Measurements from ENCODE around the gene TPD52L2. TPM values are rescaled to one million over a fixed set of nuclear protein-coding genes. Genes with fewer than 3 reads are reported as not detected.
A peak's percentile ranks its signal among the peaks of the same experiment; 100 is the strongest.
"Not testable (repeated sequence)": the region's sequence is repeated elsewhere in the genome, so short reads cannot be mapped to it uniquely, and the experiment has no call there.

Gene TPD52L2
- total RNA-seq, 1 donor from 2014 or later, result 85.4 TPM

DNA sequence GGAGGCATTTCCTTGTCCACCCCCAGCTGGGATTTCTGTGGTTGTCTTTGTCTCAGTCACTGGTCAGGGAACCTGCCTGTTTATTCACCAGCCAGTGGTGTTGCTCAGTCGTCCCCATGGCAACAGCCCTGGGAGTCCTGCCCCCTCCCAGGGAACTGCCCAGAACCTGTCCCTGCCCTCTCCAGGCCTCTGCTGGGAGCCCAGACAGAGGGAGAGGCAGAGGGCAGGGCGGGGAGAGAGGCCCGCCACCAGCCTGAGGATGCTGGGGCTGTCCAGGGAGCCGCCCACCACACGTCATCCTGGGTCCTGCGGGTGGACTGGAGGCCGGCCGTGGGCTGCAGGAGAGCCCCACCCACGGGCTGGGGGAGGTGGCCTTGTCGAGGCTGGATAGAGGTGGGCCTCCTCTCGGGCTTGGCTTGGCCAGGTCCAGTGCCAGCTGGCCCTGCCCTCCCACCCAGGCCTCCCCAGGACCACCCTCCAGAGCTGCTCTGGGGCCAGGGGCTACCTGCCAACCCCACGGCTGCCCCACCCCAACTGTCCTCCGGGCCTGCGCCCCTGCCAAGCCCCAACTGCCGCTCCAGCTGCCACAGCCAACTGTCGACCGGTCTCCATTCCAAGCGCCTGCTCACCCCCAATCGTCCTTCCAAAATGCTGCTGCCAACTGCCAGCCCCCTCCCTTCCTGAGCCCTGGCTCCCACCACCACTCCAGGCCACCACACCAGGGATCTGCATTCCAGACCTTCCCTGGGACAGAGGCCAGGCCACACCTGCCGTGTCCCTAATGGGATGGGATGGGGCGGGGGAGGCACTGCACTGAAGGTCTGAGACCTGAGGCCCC, 29.8 kb upstream of the TPD52L2 start:
- peak; percentile 93 for DNase-seq (ENCODE audit: low spot score)

- no peak for DNase-seq (ENCODE audit: low spot score)
Measured at GRCh38 chr20:63836458-63837344, 28.4 kb upstream of the TPD52L2 start.

DNA sequence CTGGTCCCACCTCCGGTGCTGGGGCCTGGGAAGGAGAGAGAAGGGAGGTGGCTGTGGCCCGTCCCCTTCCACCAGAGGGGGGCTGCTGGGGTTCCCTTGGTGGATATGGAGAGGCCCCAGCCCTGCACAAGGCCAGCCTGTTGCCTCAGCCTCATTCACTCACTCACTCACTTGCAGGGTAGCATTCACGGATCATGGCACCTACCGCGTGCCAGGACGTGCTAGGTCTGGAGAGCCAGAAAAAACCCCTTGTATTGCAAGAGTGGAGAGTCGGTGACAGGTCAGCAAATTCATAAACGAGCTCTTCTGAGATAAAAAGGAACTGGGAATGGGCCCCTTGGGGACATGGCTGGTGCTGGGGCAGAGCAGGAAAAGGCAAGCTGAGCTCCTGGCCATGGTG, 27.6 kb upstream of the TPD52L2 start:
- no peak for DNase-seq (ENCODE audit: low spot score)

- DNase-seq (ENCODE audit: low spot score), result no peak
Measured at GRCh38 chr20:63839620-63840019, 25.4 kb upstream of the TPD52L2 start.

- no peak for DNase-seq (ENCODE audit: low spot score)
Measured at GRCh38 chr20:63840405-63840828, 24.7 kb upstream of the TPD52L2 start.

DNA sequence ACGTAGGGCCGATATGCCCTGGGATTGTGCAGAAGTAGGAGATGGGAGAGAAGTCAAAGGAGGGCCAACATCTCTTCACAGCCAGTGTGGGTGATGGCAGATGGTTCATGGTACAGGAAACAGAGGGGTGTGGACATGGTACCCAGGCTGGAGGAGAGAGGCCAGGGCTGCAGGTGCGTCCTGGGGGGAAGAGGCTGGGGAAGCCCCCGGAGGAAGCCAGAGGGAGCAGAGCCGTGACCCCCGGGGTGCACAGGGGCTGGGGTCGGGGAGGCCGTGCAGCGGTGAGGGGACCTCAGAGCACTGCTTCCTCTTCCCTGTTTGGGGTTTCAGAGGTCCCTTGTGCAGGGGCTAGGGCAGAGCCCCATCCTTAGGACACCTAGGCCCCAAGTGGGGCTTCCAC, 22.8 kb upstream of the TPD52L2 start:
- no peak for DNase-seq (ENCODE audit: low spot score)

GRCh38 chr20:63843222-63843621, 21.8 kb upstream of the TPD52L2 start:
- DNase-seq (ENCODE audit: low spot score), result no peak

GRCh38 chr20:63843778-63844177, 21.3 kb upstream of the TPD52L2 start:
- DNase-seq (ENCODE audit: low spot score), result no peak

DNA sequence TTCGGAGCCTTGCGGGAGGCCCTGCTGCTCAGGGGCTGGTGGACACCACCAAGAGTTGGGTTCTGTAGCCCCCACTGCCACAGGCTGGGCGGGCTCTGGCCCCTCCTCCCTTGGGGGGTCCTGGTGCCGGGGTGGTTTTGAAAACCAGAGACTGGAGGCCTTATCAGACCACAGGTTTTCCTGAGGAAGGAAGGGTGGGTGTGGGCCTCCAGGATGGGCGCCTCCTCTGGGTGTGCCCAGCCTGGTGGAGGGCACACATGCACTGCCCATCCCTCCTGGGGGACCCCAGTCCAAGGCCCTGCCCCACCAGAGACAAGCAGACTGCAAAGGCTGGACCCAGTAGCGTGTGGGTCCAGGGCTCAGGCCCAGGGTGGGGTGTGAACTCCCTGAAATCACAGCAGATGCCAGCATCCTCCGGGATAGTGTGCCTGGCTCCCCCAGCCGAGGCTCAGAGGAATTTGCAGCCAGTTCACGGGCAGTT, 20.5 kb upstream of the TPD52L2 start:
- DNase-seq (ENCODE audit: low spot score), result no peak

DNA sequence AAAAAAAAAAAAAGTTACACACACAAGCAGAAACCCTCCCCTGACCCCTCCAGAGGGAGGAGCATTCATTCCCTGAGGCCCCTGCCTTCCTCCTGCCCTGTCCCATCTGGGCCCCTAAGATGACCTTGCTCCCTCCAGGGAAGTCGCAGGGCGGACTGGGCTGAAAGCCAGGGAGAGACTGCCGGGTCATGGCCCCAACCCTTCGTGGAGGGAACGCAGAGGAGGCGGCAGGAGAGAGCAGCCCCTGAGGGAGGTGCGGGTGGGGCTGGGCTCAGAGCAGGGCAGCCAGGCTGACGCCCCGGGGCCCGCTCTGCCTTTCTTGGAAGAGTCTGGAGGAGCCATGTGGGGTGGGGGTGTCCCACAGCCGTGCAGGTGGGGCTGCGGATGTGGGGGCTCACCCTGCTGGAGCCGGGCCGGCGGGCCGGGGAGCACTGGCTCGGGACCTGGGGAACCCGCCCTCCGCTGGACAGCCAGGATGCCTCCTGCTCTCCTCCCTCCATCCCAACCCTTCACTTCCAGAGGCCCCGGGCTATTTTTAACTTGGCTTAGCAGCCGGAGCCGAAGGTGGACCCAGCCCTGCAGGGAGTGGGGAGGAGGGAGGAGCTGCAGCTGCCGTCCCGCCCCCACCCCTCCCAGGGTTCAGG, 18.8 kb upstream of the TPD52L2 start:
- no peak for DNase-seq (ENCODE audit: low spot score)

- no peak for DNase-seq (ENCODE audit: low spot score)
Measured at GRCh38 chr20:63846888-63847236, 18.2 kb upstream of the TPD52L2 start.

DNA sequence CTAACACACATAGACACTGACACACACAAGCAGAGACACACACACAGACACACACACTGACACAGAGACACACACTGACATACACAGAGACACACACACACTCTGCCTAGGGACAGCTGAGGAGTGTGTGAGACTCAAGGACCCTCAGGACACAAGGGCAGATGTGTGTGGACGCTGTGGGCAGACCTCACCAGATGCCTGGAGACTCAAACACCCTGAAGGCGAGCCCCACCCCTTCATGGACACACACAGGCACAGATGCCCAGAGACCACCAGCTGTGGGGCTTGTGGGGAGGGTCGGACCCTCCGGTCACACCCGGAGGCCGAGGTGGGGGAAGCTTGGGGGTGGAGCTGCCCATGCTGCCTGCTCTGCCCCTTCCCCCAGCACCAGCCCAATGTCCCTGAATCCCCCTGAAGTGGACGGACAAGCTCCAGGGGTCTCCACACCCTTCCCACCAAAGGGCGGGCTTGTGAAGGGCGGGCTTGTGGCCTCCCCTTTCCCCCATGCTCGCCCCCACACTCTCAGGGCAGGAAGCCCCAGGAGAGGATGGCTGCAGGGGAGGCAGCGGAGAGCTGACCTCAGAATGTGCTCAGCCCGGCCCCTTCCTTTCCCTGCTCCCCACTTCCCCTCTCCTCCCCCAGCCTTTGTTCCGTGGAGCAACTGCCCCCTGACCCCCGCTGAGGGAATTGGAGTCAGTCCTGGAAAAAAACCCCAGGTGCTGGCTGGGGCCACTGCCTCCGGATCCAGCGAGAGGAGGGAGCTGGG, 17.6 kb upstream of the TPD52L2 start:
- DNase-seq (ENCODE audit: low spot score), result no peak

GRCh38 chr20:63848003-63848911, 16.8 kb upstream of the TPD52L2 start:
- DNase-seq (ENCODE audit: low spot score), result no peak

- DNase-seq (ENCODE audit: low spot score), result no peak
Measured at GRCh38 chr20:63850689-63851547, 14.2 kb upstream of the TPD52L2 start.

DNA sequence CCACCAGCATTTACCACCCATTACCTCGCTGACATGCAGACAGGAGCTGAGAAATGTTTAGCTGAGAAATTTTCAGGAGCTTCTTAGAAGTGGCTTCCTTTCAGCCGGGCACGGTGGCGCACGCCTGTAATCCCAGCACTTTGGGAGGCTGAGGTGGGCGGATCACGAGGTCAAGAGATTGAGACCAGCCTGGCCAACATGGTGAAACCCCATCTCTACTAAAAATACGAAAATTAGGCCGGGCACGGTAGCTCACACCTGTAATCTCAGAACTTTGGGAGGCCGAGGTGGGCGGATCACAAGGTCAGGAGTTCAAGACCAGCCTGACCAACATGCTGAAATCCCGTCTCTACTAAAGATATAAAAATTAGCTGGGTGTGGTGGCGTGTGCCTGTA, 13.5 kb upstream of the TPD52L2 start:
- not testable (repeated sequence) for DNase-seq (ENCODE audit: low spot score)

DNA sequence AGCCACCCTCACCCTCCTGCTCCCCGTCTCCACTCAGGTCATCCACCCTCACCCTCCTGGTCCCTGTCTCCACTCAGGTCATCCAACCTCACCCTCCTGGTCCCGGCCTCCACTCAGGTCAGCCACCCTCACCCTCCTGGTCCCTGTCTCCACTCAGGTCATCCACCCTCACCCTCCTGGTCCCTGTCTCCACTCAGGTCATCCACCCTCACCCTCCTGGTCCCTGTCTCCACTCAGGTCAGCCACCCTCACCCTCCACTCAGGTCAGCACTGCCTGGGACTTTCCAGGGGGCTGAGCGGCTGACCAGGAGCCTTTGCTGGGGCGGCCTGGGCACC, 11.4 kb upstream of the TPD52L2 start:
- DNase-seq (ENCODE audit: low spot score), result not testable (repeated sequence)

GRCh38 chr20:63854069-63854765, 10.9 kb upstream of the TPD52L2 start:
- DNase-seq (ENCODE audit: low spot score), result no peak

DNA sequence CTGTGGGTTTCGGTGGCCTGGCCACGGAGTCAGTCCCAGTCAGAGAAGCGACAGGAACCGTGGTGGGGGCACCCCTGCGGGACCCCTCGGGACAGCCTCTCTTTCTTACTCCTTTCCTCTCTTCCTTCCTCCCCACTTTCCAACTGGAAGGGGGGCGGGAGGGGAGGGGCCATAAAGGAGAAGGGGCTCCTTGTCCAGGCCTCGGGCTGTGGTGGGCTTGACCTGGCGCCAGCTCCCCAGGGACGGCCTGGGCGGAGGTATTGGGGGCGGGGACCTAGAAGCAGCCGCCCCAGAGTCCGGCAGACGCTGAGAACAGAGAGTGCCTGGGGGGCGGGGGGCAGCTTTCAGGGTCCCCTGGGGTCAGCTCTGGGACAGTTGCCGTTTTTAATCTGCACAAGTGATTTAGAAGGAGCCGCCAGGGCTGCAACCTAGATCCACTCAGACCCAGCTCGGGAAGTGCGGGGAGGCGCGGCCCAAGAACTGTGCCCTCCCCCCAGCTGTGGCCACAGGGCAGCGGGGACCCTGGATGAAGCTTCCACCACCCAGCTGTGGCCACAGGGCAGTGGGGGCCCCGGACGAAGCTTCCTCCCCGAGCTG, 10.2 kb upstream of the TPD52L2 start:
- DNase-seq (ENCODE audit: low spot score), result no peak

Measured in ureter (tissue), 1 donor.